ENCODE data around the gene TCEANC2.

GRCh38 chr1:54117815-54118563 lies 64.6 kb downstream of the TCEANC2 start:
- TF ChIP-seq POLR2A (IDR thresholded peaks at IDR 0.05) (no peak), CTCF (IDR thresholded peaks at IDR 0.05) (no peak)
